GM19238 (cell line): Measurements from ENCODE around the gene CLPTM1L.

ENCODE experiments used
- DNase-seq: peaks from one replicate; pipeline ENCODE4 v3.0.0; 2011; ENCODE audit warnings: low spot score; ENCODE audit not compliant: insufficient read length

The CLPTM1L gene, protein sequence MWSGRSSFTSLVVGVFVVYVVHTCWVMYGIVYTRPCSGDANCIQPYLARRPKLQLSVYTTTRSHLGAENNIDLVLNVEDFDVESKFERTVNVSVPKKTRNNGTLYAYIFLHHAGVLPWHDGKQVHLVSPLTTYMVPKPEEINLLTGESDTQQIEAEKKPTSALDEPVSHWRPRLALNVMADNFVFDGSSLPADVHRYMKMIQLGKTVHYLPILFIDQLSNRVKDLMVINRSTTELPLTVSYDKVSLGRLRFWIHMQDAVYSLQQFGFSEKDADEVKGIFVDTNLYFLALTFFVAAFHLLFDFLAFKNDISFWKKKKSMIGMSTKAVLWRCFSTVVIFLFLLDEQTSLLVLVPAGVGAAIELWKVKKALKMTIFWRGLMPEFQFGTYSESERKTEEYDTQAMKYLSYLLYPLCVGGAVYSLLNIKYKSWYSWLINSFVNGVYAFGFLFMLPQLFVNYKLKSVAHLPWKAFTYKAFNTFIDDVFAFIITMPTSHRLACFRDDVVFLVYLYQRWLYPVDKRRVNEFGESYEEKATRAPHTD

DNA sequence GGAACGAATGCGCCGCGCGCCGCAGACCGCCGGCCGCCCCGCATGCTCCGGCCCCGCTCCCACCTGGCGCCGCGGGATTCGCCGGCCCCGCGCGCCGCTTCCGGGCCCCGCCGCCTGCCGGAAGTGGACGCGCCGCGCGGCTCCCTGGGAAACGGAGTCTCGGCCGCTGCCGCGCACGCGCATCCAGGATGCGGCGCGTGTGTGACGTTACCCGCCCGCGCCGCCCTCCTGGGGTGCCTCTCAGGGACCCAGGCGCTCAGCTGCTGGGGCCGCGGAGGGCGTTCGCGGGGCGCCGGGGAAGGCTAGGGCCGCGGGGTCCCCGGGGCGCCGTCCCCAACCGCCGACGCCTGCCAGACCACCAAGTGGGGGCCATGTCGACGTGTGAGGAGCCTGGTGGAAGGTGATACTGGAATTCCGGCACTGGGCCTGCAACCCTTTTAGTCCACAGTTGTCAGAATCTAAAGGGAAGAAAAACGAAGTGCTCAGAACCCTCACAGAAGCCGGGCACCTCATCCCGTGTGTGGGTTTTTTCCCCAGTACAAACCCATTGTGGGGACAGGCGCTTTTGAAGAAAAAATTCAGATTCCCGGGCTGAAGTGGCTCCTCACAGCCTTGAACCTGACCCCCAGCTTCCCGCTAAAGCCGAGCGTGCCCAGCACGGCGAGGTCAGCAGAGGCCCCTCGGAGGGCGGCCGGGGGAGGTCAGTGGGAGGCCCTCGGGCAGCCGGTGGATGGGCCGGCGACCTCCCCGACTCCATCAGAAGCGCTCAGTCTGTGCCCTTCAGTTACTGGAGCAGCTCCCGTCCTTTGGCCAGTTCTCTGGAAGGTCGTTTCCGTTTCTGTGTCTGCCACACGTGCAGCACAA is at the start of gene CLPTM1L:
Gene CLPTM1L (minus strand): TSS at position 125 of the 864 bp plus-strand sequence. CDS start 258 bp downstream, outside the sequence.
- peak; percentile 99 for DNase-seq

GRCh38 chr5:1393571-1394501 is 48.9 kb upstream of the CLPTM1L start:
- no peak for DNase-seq

DNA sequence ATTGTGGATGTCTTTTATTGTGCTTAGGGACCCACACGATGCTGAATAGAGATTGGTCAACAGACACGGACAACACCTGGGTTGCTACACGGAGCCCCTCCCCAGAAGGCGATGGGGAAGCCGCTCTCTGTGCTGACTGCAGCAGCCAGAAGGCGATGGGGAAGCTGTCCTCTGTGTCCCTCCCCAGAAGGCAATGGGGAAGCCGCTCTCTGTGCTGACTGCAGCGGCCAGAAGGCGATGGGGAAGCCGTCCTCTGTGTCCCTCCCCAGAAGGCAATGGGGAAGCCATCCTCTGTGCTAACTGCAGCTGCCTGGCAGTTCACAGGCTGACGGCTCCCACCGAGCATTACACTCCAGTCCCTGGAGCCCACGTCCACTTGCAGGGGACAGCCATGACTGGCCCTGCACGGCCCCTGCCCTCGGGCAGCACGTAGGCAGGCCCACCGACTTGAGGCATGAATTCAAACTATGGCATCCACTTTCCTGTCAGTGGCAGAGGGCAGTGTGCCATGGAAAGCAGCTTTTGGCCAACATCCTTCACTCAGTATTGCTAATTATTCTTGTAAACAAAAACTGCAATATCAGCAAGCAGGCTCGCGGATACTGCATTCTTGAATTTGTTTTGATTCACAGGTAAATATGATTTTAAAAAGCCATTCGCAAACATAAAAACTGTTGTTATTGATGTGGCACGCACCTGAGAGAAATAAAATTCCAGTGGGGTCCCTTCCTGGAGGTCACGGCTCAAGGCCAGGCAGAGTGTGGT is 48.1 kb upstream of the CLPTM1L start:
- DNase-seq = no peak

DNA sequence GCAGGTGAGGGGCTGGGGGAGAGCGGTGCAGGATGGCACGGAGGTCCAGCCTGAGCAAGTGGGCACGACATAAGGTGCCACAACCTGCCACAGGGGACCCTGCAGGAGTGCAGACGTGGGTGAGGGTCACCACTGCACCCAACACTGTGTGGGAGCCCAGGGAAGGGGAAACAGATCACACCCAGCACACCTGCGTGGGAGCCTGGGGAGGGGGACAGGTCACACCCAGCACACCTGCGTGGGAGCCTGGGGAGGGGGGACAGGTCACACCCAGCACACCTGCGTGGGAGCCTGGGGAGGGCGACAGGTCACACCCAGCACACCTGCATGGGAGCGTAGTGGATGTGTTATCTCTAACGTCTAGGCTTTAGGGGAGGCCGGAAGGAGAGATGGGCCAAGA is 47.4 kb upstream of the CLPTM1L start:
- no peak for DNase-seq

DNA sequence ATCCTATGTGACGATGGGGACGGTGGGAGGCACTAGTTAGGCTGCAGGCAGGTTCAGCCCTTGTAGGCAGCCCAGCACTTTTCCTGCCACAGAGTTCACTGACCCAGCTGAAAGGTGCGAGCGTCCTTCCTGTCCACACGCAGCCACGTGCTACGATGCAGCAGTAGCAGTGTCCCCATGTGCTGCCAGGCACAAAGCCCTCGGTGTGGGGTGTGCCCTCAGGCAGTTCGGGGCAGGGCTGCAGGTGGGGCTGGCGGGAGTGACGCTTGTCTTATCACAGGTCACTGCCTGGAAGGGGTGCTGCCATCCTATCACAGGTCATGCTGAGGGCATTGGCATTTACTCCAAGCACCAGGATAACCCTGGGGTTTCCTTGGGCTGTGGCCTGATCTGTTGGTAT is 46.8 kb upstream of the CLPTM1L start:
- no peak for DNase-seq

- no peak for DNase-seq
Measured at GRCh38 chr5:1390861-1391600, 46.1 kb upstream of the CLPTM1L start.

- no peak for DNase-seq
Measured at GRCh38 chr5:1390333-1390732, 45.4 kb upstream of the CLPTM1L start.

DNA sequence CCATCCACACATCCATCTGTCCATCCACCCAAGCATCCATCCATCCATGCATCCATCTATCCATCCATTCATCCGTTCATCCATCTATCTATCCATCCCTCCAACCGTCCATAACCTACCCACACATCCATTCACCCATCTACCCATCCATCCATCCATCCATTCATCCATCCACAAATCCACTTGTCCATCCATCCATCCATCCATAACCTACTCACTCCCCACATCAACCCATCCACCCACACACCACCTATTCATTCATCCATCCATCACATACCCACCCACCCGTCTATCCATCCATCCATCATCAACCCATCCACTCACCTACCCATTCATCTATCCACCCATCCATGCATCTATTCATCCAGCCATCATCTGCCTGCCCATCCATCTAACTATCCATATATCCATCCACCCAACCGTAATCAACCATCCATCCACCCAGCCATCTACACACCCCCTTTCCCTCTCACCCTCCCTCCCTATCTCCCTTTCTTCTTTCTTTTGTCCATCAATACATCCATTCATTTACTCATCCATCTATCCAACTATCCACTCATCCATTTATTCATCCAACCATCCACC is 43.6 kb upstream of the CLPTM1L start:
- DNase-seq = no peak

- no peak for DNase-seq
Measured at GRCh38 chr5:1387876-1388275, 43.0 kb upstream of the CLPTM1L start.

GRCh38 chr5:1387059-1387755 is 42.3 kb upstream of the CLPTM1L start:
- DNase-seq = no peak

DNA sequence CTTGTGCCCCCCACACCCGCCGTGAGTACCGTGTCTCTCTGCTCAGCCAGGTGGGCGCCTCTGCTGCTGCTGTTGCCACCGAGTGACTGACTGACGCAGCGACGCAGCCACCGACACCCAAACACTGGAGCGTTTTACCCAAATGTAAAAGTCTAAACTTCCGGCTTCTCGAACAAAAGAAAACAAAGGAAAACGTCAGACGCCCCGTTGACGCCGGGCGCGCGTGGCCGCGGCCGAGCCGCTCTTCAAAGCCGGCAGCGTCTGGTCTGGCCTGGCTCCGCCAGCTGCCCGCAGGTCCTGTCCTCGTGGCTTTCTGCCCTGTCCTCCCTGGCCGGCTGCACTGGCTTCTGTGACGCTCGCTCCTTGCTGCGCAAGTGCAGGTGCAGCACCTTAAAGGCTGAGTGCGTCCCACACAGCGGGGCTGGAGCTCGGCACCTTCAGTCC is 41.4 kb upstream of the CLPTM1L start:
- DNase-seq = peak; percentile 53

DNA sequence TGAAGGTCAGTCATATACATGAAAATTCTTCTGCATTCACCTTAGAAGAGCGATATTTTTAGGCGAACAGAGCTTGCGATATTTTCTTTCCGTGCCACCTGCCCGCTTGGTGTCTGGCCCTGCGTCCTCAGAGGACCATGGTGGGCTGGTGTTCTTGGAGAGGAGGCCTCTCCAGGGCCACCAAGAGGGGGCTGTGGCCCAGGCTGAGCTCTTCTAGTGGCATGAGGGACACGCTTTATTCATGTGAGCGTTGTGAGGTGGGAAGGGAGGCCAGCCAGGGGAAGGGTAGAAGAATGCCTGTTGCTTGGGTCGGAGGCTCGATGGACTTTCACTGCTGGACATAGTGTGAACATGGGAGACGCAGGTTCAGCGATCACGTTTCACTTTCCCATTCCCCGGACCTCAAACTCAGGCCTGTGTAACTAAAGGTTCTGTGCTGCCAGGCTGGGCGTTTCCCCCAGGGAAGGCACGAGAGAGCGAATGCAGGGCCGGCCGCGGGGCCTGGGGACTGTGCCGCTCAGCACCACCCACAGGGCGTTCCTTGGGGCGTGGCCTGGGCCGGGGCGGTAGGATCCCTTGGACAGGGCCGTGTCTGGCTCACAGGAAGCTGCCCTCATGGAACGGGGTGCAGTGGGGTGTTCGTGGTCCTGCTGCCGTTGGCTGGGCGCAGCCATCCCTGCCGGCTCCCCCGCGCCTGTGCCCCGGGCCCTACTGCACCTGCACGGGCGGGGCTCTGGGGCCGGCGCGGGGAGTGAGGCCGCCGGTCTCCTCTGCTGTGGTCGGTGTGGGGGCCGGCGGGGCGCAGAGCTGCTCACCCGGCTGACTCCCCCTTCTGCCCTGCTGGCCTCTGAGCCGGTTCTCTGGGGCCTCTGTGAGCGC is 40.7 kb upstream of the CLPTM1L start:
- DNase-seq = peak; percentile 83

DNA sequence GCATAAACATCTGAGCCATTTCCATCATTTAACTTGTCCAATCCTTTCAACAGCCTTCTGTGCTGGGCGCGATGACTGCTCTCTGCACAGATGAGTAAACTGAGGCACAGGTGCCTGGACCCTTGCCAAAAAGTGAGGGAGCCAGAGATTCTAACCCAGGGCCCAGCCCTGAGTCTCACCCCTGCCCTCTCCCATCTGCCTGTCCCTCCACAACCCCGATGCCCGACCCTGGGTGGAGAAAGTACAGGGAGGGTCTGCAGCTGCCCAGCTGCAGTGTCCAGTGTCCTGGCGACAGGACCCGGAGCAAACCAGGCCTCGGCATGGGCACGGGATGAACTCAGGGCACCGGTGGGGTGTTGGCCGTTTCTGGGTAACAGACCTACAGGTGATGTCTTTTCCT is 39.6 kb upstream of the CLPTM1L start:
- DNase-seq = no peak

DNA sequence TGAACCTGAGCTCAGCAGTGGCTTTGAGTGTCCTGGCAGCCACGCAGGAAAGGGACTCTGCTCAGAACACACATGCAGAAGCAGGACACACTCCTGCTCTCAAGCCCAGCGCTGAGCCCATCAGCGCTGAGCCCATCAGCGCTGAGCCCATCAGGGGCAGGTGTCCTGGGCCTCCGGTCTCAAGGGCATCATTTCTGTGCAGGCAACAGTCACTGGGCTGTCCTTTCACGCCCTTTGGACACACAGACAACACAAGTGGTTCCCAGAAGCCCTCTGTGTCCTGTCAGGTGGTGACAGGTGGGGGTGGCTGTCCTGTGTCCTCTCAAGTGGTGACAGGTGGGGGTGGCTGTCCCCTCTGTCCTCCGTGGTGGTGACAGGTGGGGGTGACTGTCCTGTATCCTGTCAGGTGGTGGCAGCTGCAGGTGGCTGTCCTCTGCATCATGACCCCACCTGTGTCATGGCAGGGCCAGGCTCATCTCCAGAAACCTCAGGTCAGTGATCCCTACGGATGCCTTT is 39.0 kb upstream of the CLPTM1L start:
- no peak for DNase-seq

GRCh38 chr5:1383344-1383743 is 38.4 kb upstream of the CLPTM1L start:
- no peak for DNase-seq

GRCh38 chr5:1382248-1382700 is 37.4 kb upstream of the CLPTM1L start:
- no peak for DNase-seq
